HG03432 (cell line): Measurements from ENCODE around the gene NOTCH2.

Experiments used
- ATAC-seq: cut with Tn5 transposase; IDR thresholded peaks from one replicate; pipeline ENCODE4 v1.9.1; 2021; ENCODE audit warnings: mild to moderate bottlenecking, moderate library complexity; ENCODE audit not compliant: unreplicated experiment

Gene NOTCH2

DNA sequence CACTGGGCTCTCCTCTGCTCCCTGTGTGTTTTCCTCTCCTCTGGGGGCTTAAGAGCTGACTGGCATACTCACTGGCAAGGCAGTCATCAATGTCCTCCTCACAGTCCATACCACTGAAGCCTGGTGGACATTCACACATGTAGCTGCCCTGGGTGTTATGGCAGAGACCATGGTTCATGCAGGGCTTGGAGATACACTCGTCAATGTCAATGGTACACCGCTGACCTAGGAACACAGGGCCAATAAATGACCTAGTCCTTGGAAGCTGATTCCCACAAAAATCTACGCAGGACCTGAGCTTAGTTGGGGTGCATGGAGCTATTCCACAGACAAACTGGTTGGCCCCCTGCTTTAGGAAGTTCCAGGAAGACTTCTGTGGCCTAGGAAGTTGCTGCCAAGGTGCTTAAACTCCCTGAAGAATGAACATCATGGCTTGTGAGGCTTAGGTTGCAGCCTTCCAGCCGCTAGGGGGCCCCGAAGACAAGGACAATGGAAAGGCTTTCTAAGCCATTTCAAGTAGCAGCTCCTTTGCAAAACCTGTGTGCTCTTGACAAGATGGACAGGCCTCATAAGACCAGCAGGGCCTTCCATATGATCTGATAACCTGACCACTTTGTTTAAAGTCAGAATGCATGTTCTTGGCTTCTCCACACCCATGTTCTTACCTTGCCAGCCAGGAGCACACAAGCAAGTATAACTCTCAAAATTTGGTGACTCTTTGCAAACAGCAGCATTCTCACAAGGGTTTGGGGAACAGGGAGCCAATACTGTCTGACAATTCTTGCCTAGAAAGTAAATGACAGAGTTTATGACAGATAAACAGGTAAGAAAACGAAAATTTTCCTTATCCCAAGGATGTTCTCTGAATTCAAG, 120.9 kb downstream of the NOTCH2 start:
- ATAC-seq, result peak; percentile 79

DNA sequence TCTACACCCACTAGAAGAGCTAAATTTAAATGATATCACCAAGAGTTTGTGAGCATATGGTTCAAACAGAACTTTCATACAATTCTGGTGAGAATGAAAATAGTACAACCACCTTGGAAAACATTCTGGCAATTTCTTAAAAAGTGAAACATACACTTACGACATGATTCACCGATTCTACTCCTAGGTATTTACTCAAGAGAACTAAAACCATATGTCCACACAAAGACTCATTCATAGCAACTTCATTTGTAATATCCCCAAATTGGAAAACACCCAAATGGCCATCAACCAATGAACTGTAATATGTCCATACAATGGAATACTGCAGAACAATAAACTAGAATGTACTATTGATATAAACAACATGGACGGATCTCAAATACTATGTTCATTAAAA, 122.0 kb downstream of the NOTCH2 start:
- no peak for ATAC-seq

DNA sequence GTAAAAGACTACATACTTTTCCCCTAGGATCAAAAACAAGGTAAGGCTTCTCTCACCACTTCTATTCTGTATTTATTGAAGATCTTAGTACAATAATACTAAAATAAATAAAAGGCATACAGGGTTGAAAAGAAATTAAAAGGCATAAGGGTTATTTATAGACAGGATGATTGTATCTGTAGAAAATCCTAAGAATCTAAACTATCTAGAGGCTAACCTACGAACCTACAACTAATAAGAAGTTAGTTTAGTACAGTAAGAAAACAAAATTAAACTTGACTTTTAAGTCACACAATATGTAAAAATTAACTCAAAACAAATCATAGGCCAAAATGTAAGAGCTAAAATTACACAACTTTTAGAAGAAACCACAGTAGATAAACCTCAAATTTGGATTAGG, 122.7 kb downstream of the NOTCH2 start:
- ATAC-seq, result no peak

DNA sequence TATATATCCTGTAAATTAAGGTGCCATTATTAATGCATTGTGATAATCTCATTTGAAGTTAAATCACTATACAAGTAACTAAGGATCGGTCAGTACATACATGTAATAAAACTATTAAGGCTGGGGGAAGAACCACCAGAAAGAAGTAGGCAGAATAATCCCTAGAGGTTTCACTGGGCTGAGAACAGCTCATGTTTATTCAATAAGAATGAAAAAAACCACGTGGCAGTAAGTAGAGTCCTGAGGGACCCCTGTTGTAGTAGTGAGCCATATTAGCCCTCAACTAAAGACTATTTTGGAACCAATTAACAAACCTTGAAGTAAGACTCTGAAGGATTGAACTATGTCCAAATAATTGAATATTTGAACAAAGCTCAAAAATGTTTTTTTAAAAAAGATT, 126.2 kb downstream of the NOTCH2 start:
- no peak for ATAC-seq

DNA sequence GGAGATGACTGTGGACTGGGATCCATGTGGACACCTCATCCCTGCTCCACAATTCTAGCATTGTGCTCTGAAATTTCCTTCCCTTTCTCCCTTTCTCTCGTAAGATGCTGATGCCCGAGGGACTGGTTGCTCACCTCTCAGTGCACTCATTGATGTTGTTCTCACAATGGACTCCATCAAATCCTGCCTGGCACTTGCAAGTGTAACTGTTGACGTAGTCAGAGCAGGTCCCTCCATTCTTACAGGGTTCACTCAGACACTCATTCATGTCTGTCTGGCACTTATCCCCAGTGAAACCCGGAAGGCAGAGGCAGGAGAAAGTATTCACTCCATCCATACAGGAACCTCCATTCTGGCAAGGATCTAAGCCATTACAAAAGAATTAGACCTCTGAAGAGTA, 128.1 kb downstream of the NOTCH2 start:
- ATAC-seq, result no peak

DNA sequence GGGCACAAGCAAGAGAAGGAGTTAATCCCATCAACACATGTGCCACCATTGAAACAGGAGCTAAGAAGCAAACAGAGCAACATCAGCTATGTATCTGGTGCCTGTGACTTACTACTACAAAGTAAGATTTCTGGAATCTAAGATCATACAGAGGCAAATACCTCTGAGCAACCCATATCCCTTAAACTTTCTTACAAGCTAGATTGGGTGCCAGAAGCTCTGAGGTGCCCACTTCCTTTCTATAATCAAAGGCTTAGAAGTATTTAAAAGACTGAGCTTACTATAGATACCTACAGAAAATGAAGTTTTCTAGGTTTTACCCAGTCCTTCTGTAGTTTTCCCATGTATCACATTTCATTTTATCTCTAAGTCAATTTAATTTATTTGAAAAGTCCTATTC, 128.8 kb downstream of the NOTCH2 start:
- ATAC-seq, result no peak

DNA sequence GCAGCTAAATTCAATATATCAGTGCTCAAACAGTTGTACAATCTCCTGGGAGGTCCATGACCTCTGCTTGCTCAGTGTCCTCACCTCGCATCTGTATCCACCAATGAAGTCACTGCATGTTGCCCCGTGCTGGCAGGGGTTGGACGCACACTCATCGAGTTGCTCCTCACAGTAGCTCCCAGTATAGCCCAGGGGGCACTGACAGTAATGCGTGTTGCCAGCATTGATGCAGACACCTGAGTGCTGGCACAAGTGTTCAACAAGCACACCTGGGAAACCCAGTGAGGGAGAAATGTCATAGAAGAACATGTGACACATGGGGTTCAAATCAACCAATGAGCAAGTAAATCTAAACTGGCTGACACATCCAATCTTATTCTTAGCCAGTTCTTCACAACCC, 132.3 kb downstream of the NOTCH2 start:
- ATAC-seq, result no peak

DNA sequence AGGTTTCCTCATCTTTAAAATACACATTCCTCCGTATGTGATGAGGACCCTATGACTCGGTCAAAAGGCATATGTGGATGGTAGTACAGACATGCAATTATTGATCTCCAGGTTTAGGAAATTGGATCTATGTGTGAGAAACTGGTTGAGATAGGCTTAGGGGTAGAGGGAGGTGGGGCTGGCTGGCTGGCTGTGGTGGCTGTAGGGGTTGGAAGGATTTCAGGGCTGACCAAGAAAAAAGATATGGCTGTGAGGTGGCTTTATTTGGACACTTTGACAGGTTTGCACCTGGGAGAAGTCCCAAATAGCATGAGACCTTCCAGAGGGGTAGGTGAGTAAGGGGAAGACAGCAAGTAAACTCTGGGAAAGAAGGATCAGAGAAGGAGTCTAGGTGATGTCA, 133.5 kb downstream of the NOTCH2 start:
- ATAC-seq, result no peak

DNA sequence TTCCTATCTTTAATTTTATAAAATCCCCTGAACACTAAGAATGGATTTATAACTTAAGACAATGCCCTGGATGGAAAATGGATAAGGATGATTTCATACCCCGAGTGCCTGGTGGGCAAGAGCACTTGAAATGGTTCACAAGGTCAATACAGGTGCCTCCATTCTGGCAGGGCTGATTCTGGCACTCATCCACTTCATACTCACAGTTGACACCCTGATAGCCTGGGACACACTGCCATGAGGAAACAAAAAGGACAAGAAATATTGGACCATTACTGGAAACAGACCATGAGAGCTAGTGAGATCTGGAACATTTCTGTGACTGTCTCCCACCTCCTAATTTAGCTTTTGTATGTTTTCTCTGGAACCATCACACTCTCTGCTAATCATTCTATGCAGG, 134.1 kb downstream of the NOTCH2 start:
- ATAC-seq, result no peak

DNA sequence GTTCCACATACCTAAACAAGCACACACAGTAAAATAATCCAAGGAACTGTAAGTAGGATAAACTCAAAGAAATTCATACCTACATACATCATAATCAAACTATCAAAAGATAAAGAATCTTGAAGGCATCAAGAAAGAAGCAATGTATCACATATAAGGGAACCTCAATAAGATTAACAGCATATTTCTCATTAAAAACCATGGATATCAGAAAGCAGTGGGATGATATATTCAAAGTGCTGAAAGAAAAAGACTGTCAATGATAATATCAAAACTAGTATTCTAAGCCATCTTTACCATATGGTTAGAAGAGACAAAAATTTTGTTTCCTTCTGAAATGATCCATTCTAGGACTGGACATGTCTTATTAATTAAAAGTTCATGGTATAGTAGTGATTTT, 136.1 kb downstream of the NOTCH2 start:
- no peak for ATAC-seq

DNA sequence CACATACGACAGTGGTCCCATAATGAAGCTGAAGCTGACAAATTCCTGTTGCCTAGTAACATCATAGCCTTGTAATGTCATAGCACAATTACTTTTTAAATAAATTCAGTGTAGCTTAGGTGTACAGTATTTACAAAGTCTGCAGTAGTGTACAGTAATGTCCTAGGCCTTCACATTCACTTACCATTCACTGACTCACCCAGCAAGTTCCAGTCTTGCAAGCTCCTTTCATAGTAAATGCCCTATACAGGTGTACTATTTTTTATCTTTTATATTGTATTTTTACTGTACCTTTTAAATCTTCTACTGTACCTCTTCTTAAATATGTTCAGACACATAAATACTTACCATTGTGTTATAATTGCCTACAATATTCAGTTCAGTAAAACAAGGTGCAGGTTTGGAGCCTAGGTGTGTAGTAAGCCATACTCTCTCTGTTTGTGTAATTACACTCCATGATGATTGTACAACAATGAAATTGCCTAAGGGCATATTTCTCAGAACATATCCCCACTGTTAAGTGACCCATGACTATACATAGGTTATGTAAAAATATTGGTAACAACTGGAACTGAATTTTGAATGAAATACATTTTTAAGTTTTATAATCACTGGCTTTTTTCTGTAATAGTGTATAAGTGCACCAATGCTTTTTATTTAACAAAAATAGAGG, 139.7 kb downstream of the NOTCH2 start:
- ATAC-seq, result no peak

DNA sequence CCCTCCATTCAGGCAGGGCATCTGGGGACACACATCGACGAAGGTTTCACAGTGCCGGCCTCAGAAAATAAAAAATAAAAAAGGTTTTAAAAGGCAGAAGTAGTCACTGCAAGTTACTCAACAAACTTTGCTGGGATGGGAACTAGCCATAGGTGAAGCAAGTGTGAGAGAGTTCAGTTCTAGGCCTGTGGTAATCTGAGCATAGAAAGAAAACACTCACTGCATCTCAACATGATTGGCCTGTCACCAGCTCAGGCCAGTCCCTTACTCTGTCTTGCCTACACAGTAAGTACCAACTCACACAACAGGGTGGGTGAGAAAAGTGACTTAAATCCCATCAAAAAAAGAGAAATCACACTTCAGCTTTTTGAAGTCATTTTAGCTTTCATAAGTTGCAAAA, 142.9 kb downstream of the NOTCH2 start:
- ATAC-seq, result no peak

DNA sequence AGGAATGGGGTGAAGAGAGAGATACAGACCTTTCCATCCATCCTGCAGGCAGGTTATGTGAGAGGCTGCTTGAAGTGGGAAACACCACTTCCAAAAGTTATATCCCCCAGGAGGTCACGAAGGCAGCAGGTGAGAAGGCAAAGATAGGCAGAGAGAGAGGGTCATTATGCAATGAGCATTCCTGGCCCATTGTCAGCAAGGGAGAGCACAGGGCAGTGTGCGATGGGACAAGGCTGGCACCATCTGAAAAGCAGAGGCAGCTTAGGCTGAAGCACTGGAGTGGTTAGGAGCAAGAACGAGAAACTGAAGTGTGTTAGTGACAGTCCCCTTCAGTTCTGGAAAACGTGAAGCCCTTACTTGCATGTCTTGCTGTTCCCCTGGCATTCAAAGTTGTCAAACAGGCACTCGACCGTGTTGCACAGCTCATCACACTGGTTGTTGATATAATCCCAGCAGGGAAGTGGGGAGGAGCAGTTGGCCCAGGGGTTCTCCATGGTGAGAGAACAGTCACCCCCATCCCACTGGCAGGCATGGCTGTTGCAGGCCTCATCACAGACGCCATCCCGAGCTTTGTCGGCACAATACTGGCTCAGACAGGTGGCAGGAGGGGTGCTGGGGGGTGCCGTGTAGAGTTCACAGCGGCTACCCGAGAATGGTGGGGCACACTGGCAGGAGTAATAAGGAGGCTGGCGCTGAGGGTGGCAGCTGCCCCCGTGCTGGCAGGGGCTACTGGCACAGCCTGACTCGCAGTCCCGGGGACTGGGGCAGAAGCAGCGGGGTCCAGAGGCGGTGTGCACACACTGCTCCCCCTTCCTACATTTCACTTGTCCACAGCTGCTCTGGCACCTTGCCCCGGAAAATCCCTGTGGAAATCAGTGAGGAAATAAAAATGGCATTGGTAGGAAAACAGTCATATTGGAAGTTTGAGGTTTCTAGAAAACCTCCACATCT, 144.2 kb downstream of the NOTCH2 start:
- ATAC-seq, result no peak

DNA sequence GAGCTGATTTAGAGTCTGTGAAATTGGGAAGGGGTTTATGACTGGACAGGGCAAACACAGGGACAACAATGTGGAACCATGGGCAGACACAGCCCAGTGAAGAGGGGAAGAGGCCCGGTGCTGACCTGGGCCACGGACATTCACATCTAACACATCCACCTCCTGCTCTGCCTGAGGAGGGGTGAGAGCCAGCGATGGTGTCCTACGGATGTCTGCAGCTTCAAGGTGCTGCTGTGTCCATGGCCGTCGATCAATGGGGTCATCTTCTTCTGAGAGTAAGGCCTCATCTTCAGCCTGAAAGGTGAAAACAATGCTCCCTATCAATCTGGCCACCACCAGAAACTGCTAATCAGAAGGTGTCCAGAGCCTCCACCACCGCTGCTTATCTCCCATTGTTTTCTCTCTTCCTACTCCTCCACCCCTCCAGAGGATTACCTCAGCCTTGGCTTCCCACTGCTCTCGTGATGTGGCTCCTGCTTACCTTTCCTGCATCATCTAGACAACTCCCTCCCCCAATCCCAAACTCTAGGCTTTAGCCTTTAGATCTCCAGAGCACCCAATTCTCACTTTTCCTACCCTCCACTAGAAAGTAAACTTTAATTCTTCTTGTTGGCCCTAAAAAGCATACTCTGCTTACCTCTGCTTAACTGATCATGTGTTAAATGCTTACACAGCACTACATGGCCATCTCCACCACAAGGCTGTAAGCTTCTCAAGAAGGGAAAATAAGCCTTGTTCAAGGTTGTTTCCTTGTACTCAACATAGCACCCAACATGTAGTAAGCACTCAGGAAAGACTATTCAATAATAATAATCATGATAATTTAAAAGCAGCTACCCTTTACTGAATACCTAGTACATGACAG, 149.1 kb downstream of the NOTCH2 start:
- no peak for ATAC-seq

DNA sequence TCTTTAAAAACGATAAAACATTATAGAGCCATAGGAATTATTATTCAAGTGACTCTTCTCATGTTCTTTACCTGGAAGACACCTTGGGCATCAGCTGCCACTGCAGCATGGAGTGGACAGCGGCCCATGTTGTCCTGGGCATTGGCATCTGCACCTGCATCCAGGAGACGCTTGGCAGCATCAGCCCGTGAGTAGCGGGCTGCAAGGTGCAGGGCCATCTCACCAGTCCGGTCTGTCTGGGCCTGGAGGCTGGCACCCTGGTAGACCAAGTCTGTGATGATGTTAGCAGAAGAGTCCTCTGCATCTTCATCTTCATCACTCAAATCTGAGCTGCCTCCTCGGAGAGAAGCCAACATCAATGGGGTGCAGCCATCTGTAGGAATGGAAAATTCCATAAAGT, 150.2 kb downstream of the NOTCH2 start:
- ATAC-seq, result no peak

DNA sequence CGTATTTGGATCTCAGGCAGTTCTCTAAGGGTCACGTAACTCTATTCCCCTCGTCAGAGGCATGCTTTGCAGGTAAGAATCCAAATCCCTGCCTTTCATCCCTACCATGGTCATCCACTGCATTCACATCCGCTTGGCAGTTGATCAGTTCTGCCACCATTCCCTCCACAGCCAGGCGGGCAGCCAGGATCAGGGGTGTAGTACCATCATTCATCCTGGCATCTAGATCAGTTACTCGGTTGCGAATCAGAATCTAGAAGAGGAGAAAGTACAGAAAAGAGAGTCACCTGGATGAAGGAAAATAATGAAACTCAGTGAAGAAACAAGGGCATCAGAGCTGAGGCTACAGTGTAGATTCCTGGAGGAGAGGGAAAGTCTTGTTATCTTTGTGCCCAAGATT, 151.2 kb downstream of the NOTCH2 start:
- ATAC-seq, result no peak

DNA sequence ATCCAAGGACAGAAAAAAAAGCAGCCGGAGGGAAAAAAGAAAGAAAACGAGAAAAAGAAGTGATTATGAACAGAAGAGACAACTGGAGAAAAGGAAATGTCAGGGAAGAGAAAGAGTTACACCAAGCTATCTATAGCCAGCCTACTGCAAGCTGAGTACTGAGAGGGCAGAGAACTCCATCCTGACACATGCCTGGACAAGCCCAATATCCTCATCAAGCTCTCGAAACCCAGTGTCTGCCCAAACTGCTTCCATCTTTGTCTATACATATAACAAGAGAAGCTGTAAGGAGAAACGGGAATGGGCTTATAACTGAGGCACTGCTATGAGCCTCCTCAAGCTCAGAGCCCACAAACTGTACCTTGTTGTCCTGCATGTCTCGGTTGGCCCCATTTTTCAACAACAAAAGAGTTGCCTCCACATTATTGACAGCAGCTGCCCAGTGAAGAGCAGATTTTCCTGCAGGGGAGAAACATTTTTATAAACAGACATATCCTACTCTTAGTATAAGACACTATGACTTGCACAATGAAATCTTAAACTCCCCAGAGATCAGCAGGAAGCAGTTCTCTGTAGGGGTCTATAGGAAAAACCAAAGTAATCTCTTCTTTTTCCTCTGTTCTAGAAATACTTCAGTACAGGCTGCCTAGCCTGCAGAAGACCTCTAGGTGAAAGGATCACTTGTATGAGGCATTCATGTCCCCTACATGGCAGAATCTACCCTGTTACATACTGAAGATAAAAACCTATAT, 152.0 kb downstream of the NOTCH2 start:
- no peak for ATAC-seq

DNA sequence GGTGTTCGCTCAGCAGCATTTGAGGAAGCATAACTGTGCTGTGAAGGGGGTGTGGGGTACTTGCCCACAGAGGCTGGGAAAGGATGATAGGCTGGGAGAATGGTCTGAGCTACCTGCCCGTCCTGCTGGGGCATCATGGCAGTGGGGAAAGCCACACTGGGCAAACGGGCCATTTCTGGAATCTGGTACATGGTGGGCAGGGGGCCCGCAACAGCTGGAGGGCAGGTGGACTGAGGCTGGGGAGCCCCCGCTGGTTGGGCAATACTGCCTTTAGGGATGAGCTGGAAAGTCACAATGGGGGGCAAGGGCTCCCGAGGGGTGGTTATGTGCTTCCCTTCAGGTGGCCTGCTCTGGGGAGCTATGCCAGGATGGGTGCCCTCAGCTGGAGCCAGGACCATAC, 153.9 kb downstream of the NOTCH2 start:
- no peak for ATAC-seq

DNA sequence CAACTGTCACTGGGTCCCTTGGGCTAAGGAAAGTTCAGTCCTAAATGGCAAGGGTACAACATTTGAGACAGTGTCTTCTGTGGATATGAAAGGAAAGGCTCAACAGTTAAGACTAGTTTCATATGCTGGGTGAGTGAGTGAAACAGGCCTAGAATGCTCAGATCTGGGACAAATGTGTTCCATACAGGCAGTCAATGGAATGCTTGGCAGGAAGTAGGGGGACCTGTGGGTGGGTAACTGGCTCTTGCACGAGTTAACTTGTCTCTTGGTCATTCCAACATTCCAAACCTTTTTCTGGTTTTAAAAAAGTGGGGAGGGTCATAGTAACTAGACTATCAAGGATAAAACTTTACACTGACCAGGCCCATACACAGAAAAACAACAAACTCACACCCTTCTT, 155.4 kb downstream of the NOTCH2 start:
- ATAC-seq, result no peak

DNA sequence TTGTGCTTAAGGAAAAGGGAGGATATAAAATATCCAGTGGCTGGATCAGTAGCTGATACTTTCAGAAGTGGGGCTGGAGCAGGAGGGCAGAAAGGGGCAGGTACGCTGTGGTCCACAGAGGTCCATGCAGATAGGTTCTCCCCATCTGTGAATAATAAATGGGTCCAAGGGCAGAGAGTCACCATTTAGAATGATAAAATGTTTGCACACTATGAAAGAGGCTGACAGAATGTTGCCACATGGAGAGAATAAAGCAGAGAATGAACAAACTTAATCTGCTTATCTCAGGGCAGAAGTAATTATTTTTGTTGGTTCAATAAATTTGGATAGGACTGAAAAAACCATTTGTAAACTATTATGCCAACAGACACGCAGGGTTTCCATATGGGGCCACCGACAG, 156.5 kb downstream of the NOTCH2 start:
- no peak for ATAC-seq
